ENCODE data around the gene WWOX.

DNA sequence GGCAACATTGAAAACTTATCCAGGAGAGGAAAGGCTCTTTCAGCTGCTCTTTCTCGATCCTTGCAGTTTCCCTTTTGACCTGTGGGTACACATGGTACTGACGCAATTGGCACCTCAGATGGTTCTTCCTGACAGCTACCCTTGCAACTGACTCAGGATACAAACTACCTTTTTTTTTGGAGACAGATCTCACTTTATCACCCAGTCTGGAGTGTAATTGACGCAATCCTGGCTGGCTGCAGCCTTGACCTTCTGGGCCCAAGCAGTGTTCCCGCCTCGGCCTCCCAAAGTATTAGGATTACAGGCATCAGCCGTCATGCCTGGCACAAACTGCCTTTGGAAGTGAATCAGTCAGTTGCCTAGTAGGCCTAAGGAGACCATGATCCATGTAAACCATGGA, 607.2 kb downstream of the WWOX start:
- TF ChIP-seq, protein P1, sequence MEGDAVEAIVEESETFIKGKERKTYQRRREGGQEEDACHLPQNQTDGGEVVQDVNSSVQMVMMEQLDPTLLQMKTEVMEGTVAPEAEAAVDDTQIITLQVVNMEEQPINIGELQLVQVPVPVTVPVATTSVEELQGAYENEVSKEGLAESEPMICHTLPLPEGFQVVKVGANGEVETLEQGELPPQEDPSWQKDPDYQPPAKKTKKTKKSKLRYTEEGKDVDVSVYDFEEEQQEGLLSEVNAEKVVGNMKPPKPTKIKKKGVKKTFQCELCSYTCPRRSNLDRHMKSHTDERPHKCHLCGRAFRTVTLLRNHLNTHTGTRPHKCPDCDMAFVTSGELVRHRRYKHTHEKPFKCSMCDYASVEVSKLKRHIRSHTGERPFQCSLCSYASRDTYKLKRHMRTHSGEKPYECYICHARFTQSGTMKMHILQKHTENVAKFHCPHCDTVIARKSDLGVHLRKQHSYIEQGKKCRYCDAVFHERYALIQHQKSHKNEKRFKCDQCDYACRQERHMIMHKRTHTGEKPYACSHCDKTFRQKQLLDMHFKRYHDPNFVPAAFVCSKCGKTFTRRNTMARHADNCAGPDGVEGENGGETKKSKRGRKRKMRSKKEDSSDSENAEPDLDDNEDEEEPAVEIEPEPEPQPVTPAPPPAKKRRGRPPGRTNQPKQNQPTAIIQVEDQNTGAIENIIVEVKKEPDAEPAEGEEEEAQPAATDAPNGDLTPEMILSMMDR (conservative IDR thresholded peaks at IDR 0.05) = no peak
- TF ChIP-seq EZH2 (IDR thresholded peaks at IDR 0.05; ENCODE audit: low read depth) = no peak

Data from PC-9 (cell line).